Measurements from ENCODE around the gene RUFY3. TPM values are rescaled to one million over a fixed set of nuclear protein-coding genes. Genes with fewer than 3 reads are reported as not detected.
A peak's percentile ranks its signal among the peaks of the same experiment; 100 is the strongest.
"Not testable (repeated sequence)": the region's sequence is repeated elsewhere in the genome, so short reads cannot be mapped to it uniquely, and the experiment has no call there.

RUFY3 gene
- total RNA-seq, 2 donors from 2014 or later = 75.1 to 91.2 TPM

- TF ChIP-seq CTCF (conservative IDR thresholded peaks at IDR 0.05) = peak; percentile 25
- Histone ChIP-seq H3K4me3 (ENCODE audit: low read length) (peak within 1 kb of the TSS; percentile 92), H3K27ac (ENCODE audit: low read depth, low read length) (peak within 1 kb of the TSS; percentile 86), H3K36me3 (ENCODE audit: control insufficient read depth, insufficient read depth, low read length) (peaks cover 20% of the 10 kb centered on the region), H3K9me3 (ENCODE audit: control insufficient read depth, low read length) (no peaks in the 10 kb centered on the region), H3K4me1 (ENCODE audit: control insufficient read depth, insufficient read depth, low read length) (peaks cover 4% of the 10 kb centered on the region), H3K27me3 (ENCODE audit: control insufficient read depth, insufficient read depth, low read length, poor library complexity, severe bottlenecking) (no peaks in the 10 kb centered on the region), H3K9ac (ENCODE audit: extremely low read depth, low read length, poor library complexity, severe bottlenecking) (peak within 1 kb of the TSS; percentile 94)
- DNase-seq = peak; percentile 98
- H3K27ac Mint-ChIP-seq = peak within 1 kb of the TSS; percentile 99
- H3K4me1 Mint-ChIP-seq = peaks cover 21% of the 10 kb centered on the region
- WGBS, 2 experiments (ENCODE audit: insufficient coverage in 1 of 2, insufficient read length in 1 of 2) = 0% methylated on average over 9 to 45 of the region's 51 CpGs
- H3K27me3 Mint-ChIP-seq (ENCODE audit: insufficient read depth) = no peaks in the 10 kb centered on the region
- peak within 1 kb of the TSS; percentile 98 for H3K4me3 Mint-ChIP-seq
- H3K9me3 Mint-ChIP-seq = no peaks in the 10 kb centered on the region
- H3K36me3 Mint-ChIP-seq (ENCODE audit: low read depth) = peaks cover 17% of the 10 kb centered on the region
Observed at GRCh38 chr4:70839589-70840093, 117.9 kb downstream of the RUFY3 start, which contains the start of gene GRSF1. GRSF1 (minus strand) TSS chr4:70839890; CDS start chr4:70839827, 63 bp downstream.

GRCh38 chr4:70840137-70840536, 118.4 kb downstream of the RUFY3 start:
- not testable (repeated sequence) for H3K9ac ChIP-seq (ENCODE audit: extremely low read depth, low read length, poor library complexity, severe bottlenecking); H3K4me1 ChIP-seq (ENCODE audit: control insufficient read depth, insufficient read depth, low read length); H3K27me3 Mint-ChIP-seq (ENCODE audit: insufficient read depth); H3K9me3 Mint-ChIP-seq; H3K27ac ChIP-seq (ENCODE audit: low read depth, low read length); H3K27ac Mint-ChIP-seq; H3K9me3 ChIP-seq (ENCODE audit: control insufficient read depth, low read length); H3K27me3 ChIP-seq (ENCODE audit: control insufficient read depth, insufficient read depth, low read length, poor library complexity, severe bottlenecking); H3K4me3 ChIP-seq (ENCODE audit: low read length)
- peaks cover 15% of the 10 kb centered on the region for H3K36me3 ChIP-seq (ENCODE audit: control insufficient read depth, insufficient read depth, low read length)
- peak; percentile 77 for DNase-seq
- 65 to 85% methylated on average over 13 to 17 of the region's 20 CpGs for WGBS, 2 experiments (ENCODE audit: insufficient coverage in 1 of 2, insufficient read length in 1 of 2)
- peaks cover 13% of the 10 kb centered on the region for H3K36me3 Mint-ChIP-seq (ENCODE audit: low read depth)
- peak overlapping the region; percentile 98 for H3K4me3 Mint-ChIP-seq
- H3K4me1 Mint-ChIP-seq = peaks cover 25% of the 10 kb centered on the region

- H3K4me1 Mint-ChIP-seq = peaks cover 25% of the 10 kb centered on the region
- not testable (repeated sequence) for H3K27ac Mint-ChIP-seq, H3K4me3 Mint-ChIP-seq
Observed at GRCh38 chr4:70840631-70841030, 118.9 kb downstream of the RUFY3 start.

GRCh38 chr4:70841211-70841610, 119.4 kb downstream of the RUFY3 start:
- no peak for TF ChIP-seq CTCF (conservative IDR thresholded peaks at IDR 0.05)
- no peak overlapping the region for H3K27ac Mint-ChIP-seq
- H3K36me3 Mint-ChIP-seq (ENCODE audit: low read depth) = peaks cover 4% of the 10 kb centered on the region
- H3K9me3 Mint-ChIP-seq = no peaks in the 10 kb centered on the region
- no peak overlapping the region for H3K27ac ChIP-seq (ENCODE audit: low read depth, low read length)
- no peak for DNase-seq
- no peak overlapping the region for H3K9ac ChIP-seq (ENCODE audit: extremely low read depth, low read length, poor library complexity, severe bottlenecking)
- H3K27me3 Mint-ChIP-seq (ENCODE audit: insufficient read depth) = no peaks in the 10 kb centered on the region
- no peak overlapping the region for H3K4me3 Mint-ChIP-seq
- peaks cover 4% of the 10 kb centered on the region for H3K4me1 ChIP-seq (ENCODE audit: control insufficient read depth, insufficient read depth, low read length)
- H3K4me3 ChIP-seq (ENCODE audit: low read length) = no peak overlapping the region
- peaks cover 25% of the 10 kb centered on the region for H3K4me1 Mint-ChIP-seq
- peaks cover 7% of the 10 kb centered on the region for H3K36me3 ChIP-seq (ENCODE audit: control insufficient read depth, insufficient read depth, low read length)
- no peaks in the 10 kb centered on the region for H3K9me3 ChIP-seq (ENCODE audit: control insufficient read depth, low read length)
- no peaks in the 10 kb centered on the region for H3K27me3 ChIP-seq (ENCODE audit: control insufficient read depth, insufficient read depth, low read length, poor library complexity, severe bottlenecking)

More at GRCh38 chr4:70840631-70841030, 118.9 kb downstream of the RUFY3 start:
- peaks cover 13% of the 10 kb centered on the region for H3K36me3 ChIP-seq (ENCODE audit: control insufficient read depth, insufficient read depth, low read length)
- not testable (repeated sequence) for H3K4me1 ChIP-seq (ENCODE audit: control insufficient read depth, insufficient read depth, low read length); H3K9me3 ChIP-seq (ENCODE audit: control insufficient read depth, low read length); H3K9ac ChIP-seq (ENCODE audit: extremely low read depth, low read length, poor library complexity, severe bottlenecking); H3K27me3 Mint-ChIP-seq (ENCODE audit: insufficient read depth); H3K36me3 Mint-ChIP-seq (ENCODE audit: low read depth); H3K4me3 ChIP-seq (ENCODE audit: low read length); H3K27ac ChIP-seq (ENCODE audit: low read depth, low read length); DNase-seq; H3K9me3 Mint-ChIP-seq; H3K27me3 ChIP-seq (ENCODE audit: control insufficient read depth, insufficient read depth, low read length, poor library complexity, severe bottlenecking)
- whole genome bisulfite sequencing, 2 experiments (ENCODE audit: insufficient coverage in 1 of 2, insufficient read length in 1 of 2) = 87 to 91% methylated on average over 11 to 16 of the region's 16 CpGs
